Measurements from ENCODE around the gene ATL1. TPM values are rescaled to one million over a fixed set of nuclear protein-coding genes. Genes with fewer than 3 reads are reported as not detected.

Gene ATL1
- total and polyA plus RNA-seq, 2 of the 8 experiments (the other 6 are each of a cell fraction or from before 2014, with no cell fraction given), result 4.0 to 5.9 TPM

DNA sequence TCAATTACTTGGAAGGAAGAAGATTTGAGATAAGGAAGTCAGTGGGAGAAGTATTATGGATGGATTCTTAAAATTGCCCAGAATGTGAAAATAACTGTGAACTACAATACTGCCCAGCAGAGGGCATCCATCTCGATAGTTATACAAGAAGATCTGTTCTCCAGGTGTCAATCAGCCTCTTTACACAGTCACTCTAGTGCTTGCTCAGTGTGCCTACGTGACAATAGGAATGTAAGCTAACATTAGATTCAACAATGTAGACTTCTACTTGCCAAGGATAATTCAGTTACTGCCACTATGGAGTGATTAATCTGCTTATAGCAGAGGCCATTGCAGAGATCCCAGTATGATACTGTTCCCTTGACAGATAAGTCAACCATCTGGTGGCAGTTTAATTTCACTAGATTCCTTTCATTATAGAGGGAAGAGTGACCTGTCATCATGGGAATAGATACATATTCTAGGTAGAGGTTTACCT is 17.0 kb upstream of the ATL1 start:
- H3K4ac ChIP-seq (replicated peaks; ENCODE audit: insufficient read length, low read depth, low read length), result no peak overlapping the region
- no peak overlapping the region for H3K18ac ChIP-seq (ENCODE audit: extremely low read depth, low read length)
- no peaks in the 10 kb centered on the region for H3K27me3 ChIP-seq (replicated peaks in 1 of 4; ENCODE audit: control insufficient read depth in 3 of 4, extremely low read depth in 1 of 4, insufficient read depth in 3 of 4, low read length in 3 of 4)
- no peak overlapping the region for H3K56ac ChIP-seq (replicated peaks; ENCODE audit: insufficient read length, low read depth, low read length)
- no peak for DNase-seq (ENCODE audit: low read depth in 1 of 2, low spot score in 2 of 2)
- H4K8ac ChIP-seq (ENCODE audit: extremely low read depth, insufficient read depth, low read length), result no peak overlapping the region
- H2BK5ac ChIP-seq (ENCODE audit: low read depth, low read length), result no peak overlapping the region
- H2BK120ac ChIP-seq (replicated peaks; ENCODE audit: low read depth, low read length), result no peak overlapping the region
- no peak overlapping the region for H3K27ac ChIP-seq (ENCODE audit: low read depth, low read length)
- H2BK12ac ChIP-seq (ENCODE audit: low read depth, low read length), result no peak overlapping the region
- peak; percentile 63 for FAIRE-seq
- no peak overlapping the region for H2AK5ac ChIP-seq (ENCODE audit: low read depth, low read length)
- H2AFZ ChIP-seq (ENCODE audit: low read length), result no peak overlapping the region
- H4K91ac ChIP-seq (replicated peaks; ENCODE audit: insufficient read length, low read length), result no peak overlapping the region
- H3K36me3 ChIP-seq (ENCODE audit: control insufficient read depth in 2 of 4, insufficient read depth in 4 of 4, low read length in 3 of 4), result no peaks in the 10 kb centered on the region
- no peak overlapping the region for H2BK20ac ChIP-seq (ENCODE audit: low read length)
- no peak overlapping the region for H2BK15ac ChIP-seq (ENCODE audit: low read length)
- CTCF ChIA-PET (ENCODE audit: partially characterized antibody), result interaction anchor here (0.8 to 1.8 kb wide), 13 partner anchors 14 to 242 kb away, joined by 3 to 6 read pairs (median 3); partner anchors contain the start of gene ATL1
- H4K20me1 ChIP-seq (replicated peaks in 1 of 2; ENCODE audit: control insufficient read depth in 1 of 2, insufficient read depth in 2 of 2, low read length in 2 of 2), result no peaks in the 10 kb centered on the region
- no peaks in the 10 kb centered on the region for H3K23me2 ChIP-seq (ENCODE audit: low read depth, low read length)
- no peaks in the 10 kb centered on the region for H3K4me1 ChIP-seq (replicated peaks in 1 of 4; ENCODE audit: control insufficient read depth in 3 of 4, insufficient read depth in 4 of 4, low read length in 3 of 4)
- no peak overlapping the region for H3K23ac ChIP-seq (ENCODE audit: insufficient read length)
- H3K79me2 ChIP-seq (ENCODE audit: control insufficient read depth in 1 of 2, insufficient read depth in 2 of 2, low read length in 2 of 2), result no peaks in the 10 kb centered on the region
- POLR2A ChIA-PET (ENCODE audit: partially characterized antibody), result no interaction called here
- no peak overlapping the region for H3K4me2 ChIP-seq (ENCODE audit: insufficient read depth in 1 of 2, low read depth in 2 of 2, low read length in 2 of 2)
- H3K4me3 ChIP-seq (ENCODE audit: extremely low read depth in 1 of 4, insufficient read depth in 2 of 4, low read depth in 3 of 4, low read length in 4 of 4), result no peak overlapping the region
- 40% methylated on average over 2 of the region's 2 CpGs; no CpG with 5 or more reads in 1 of the 2 experiments for WGBS, 2 experiments (ENCODE audit: extremely low coverage in 1 of 2, insufficient coverage in 1 of 2, insufficient read length in 1 of 2, insufficient replicate concordance in 2 of 2, low coverage in 1 of 2, low lambda C conversion rate in 2 of 2, missing lambda C conversion rate in 1 of 2)
- H3K79me1 ChIP-seq (ENCODE audit: low read depth, low read length), result no peaks in the 10 kb centered on the region
- H4K5ac ChIP-seq (ENCODE audit: insufficient read length, low read depth, low read length), result no peak overlapping the region
- H3K9ac ChIP-seq (replicated peaks in 1 of 4; ENCODE audit: extremely low read depth in 1 of 4, low read depth in 3 of 4, low read length in 3 of 4), result no peak overlapping the region
- H3K9me3 ChIP-seq (ENCODE audit: insufficient read depth in 2 of 2, low read depth in 1 of 2, low read length in 1 of 2), result no peaks in the 10 kb centered on the region
- H3K14ac ChIP-seq (ENCODE audit: insufficient read length), result no peak overlapping the region
- TF ChIP-seq PHF8 (conservative IDR thresholded peaks at IDR 0.05; ENCODE audit: low read depth, low read length), result no peak
- no peak for TF ChIP-seq SIRT6 (IDR thresholded peaks at IDR 0.05; ENCODE audit: low read length)
- no peak for TF ChIP-seq POU5F1 (IDR thresholded peaks at IDR 0.05; ENCODE audit: low read depth, low read length)
- TF ChIP-seq TAF1 (IDR thresholded peaks at IDR 0.05; ENCODE audit: low read depth, low read length), result no peak
- TF ChIP-seq, protein P1, sequence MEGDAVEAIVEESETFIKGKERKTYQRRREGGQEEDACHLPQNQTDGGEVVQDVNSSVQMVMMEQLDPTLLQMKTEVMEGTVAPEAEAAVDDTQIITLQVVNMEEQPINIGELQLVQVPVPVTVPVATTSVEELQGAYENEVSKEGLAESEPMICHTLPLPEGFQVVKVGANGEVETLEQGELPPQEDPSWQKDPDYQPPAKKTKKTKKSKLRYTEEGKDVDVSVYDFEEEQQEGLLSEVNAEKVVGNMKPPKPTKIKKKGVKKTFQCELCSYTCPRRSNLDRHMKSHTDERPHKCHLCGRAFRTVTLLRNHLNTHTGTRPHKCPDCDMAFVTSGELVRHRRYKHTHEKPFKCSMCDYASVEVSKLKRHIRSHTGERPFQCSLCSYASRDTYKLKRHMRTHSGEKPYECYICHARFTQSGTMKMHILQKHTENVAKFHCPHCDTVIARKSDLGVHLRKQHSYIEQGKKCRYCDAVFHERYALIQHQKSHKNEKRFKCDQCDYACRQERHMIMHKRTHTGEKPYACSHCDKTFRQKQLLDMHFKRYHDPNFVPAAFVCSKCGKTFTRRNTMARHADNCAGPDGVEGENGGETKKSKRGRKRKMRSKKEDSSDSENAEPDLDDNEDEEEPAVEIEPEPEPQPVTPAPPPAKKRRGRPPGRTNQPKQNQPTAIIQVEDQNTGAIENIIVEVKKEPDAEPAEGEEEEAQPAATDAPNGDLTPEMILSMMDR (IDR thresholded peaks at IDR 0.05; ENCODE audit: control extremely low read depth in 1 of 3, insufficient read depth in 1 of 3, low read depth in 1 of 3, low read length in 3 of 3), result peak in 2 of 3 experiments; percentile 48 to 64; a peak in 2 of 4 replicates
- TF ChIP-seq RAD21 (IDR thresholded peaks at IDR 0.05 in 1 of 2, conservative IDR thresholded peaks at IDR 0.05 in 1 of 2; ENCODE audit: low read depth in 2 of 2, low read length in 2 of 2), result peak; percentile 51 to 61
- TF ChIP-seq, protein P2, sequence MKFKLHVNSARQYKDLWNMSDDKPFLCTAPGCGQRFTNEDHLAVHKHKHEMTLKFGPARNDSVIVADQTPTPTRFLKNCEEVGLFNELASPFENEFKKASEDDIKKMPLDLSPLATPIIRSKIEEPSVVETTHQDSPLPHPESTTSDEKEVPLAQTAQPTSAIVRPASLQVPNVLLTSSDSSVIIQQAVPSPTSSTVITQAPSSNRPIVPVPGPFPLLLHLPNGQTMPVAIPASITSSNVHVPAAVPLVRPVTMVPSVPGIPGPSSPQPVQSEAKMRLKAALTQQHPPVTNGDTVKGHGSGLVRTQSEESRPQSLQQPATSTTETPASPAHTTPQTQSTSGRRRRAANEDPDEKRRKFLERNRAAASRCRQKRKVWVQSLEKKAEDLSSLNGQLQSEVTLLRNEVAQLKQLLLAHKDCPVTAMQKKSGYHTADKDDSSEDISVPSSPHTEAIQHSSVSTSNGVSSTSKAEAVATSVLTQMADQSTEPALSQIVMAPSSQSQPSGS (IDR thresholded peaks at IDR 0.05; ENCODE audit: low read length), result no peak
- TF ChIP-seq, protein P3, sequence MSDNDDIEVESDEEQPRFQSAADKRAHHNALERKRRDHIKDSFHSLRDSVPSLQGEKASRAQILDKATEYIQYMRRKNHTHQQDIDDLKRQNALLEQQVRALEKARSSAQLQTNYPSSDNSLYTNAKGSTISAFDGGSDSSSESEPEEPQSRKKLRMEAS (IDR thresholded peaks at IDR 0.05), result no peak
- no peak for TF ChIP-seq RBBP5 (IDR thresholded peaks at IDR 0.05; ENCODE audit: borderline replicate concordance, low read depth, low read length)

Measured in H1 (cell line).